ENCODE results near the gene P4HB.

Gene P4HB

GRCh38 chr17:81868674-81869220 is 8.4 kb upstream of the P4HB start:
- DNase-seq (ENCODE audit: low read depth in 2 of 2), result no peak

GRCh38 chr17:81867991-81868673 is 7.8 kb upstream of the P4HB start:
- DNase-seq (ENCODE audit: low read depth in 2 of 2), result no peak

DNA sequence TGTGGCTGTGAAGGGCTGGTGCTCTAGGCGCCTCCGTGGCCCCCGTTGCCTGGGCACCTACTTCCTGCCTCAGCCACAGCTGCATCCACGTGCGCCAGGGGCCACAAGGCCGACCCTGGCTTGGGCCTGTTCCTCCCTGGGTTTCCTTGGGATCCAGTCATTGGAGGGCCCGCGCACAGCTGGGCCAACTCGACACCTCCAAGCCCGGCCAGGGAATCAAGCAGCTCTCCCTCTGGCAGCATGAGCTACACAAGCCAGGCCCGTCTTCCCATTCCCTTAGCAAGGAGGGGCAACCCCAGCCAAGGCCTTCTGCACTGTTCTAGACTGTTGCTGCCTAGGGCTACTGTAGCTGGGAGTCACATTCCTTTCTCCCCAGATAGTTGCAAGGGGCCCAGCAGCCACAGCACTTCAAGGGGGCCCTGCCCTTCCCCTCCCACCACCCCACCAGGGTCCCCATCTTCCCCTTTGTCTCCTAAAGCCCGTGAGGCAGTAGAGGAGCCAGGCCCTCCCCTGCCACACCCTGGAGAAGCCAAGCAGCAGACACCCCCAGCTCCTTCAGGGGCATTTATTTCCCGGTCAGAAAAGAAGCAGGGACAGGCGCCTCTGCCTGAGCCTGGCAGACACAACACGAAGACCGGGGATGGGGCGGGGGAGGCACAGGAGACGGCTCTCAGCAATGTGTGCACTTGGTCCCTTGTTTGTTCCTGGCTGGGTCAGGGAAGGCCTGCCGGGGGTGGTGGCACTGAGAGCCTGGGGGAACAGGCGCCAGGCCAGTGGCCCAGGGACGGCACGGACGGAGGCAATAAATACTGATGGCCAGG is 7.0 kb upstream of the P4HB start:
- DNase-seq (ENCODE audit: low read depth in 2 of 2), result no peak

- DNase-seq (ENCODE audit: low read depth in 2 of 2), result no peak
These were observed 6.3 kb upstream of the P4HB start for GRCh38 chr17:81866440-81867169.

DNA sequence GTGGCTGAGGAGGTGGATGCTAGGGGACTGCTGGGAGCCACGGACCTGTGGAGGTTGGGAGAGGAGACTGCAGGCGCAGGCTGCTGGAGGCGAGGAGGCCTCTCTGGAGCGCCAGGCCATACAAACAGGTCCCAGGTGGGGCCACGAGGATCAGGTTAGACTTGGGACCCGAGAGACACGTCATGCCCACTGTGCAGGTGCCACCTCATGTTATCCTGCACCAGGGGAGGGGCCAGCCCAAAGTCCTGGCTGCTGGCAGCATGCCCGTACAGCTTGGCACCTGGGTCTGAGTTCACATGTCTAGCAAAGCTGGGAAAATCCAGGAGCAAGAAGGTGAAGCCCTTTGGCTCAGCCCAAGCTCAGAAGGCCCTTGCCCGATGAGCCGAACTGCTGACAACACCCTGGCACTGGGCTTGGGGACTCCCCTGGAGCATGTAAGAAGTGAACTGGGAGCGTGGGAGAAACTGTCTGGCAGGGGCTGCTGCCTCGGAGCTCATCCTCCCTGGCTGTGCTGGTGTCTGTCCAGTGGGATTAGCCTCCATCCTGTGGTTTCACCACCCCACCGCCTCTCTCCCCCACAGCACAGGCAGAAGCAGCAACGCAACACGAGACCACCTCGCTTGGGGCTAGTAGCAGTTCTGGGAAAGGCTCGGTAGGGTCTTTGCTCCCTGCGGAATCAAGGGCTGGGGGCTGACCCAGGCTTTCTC is 5.6 kb upstream of the P4HB start:
- DNase-seq (ENCODE audit: low read depth in 2 of 2), result no peak

GRCh38 chr17:81865358-81865732 is 5.0 kb upstream of the P4HB start:
- no peak for DNase-seq (ENCODE audit: low read depth in 2 of 2)

- DNase-seq (ENCODE audit: low read depth in 2 of 2), result no peak
These were observed 3.8 kb upstream of the P4HB start for GRCh38 chr17:81863833-81864768.

DNA sequence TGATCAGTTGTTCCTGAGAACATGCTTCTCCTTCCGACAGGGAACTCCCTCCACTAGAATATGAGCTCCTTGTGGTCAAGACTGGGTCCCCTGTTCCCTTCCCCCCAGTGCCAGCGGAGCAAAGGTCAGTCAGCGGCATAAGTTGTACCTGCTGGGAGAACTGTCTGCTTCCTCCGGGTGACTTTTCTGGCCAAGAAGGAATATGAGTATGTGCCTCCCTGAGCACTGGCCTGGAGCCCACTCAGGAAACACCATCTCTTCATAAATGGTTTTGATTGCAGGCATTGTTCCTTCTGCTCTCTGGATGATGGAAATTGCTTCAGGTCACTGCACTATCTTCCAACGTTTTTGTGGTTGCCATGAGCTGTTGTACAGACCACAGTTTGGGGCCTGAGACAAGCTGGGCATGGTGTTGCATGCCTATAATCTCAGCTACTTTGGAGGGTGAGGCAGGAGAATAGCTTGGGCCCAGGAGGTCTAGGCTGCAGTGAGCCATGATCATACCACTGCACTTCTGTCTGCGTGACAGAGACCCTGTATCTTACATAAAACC is 2.9 kb upstream of the P4HB start:
- no peak for DNase-seq (ENCODE audit: low read depth in 2 of 2)

DNA sequence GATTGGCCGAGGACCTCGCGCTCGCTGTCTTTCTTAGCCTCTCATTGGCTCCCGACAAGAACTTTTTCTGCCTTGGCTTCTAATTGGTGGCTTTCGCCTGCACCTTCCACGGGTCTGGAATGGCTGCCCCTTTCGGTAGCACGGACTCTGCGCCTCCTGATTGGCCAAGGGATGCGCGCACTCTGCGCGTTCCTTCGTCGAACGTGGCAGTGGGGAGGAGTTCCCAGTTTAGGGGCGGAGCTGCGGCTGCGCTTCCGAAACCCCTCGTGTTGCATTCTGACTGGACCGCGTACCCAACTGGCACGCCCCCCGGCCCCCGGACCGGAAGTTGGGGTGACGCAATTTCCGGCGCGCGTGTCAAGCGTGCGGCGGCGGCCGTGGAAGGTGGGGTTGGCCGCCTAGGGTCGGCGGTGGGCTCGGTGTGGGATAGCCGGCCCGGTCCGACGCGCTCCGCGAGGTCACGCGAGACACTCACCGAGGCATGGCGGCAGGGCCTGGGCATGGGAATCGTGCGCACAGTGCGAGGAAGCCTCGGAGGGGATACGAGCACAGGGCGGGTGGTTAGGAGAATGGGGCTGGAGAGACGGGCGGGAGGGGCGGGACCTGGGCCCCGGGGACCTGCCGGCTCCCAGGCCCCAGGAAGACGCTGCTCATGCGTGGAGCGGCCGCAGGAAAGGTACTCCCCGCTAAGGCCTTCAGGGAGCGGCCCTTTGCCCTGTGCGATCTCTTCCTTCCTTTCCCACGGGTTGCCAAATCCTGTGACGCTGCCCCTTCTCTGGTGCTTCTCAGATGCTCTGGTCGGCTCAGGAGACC is 627 bp upstream of the P4HB start:
- DNase-seq (ENCODE audit: low read depth in 2 of 2), result peak; percentile 98 to 99

DNA sequence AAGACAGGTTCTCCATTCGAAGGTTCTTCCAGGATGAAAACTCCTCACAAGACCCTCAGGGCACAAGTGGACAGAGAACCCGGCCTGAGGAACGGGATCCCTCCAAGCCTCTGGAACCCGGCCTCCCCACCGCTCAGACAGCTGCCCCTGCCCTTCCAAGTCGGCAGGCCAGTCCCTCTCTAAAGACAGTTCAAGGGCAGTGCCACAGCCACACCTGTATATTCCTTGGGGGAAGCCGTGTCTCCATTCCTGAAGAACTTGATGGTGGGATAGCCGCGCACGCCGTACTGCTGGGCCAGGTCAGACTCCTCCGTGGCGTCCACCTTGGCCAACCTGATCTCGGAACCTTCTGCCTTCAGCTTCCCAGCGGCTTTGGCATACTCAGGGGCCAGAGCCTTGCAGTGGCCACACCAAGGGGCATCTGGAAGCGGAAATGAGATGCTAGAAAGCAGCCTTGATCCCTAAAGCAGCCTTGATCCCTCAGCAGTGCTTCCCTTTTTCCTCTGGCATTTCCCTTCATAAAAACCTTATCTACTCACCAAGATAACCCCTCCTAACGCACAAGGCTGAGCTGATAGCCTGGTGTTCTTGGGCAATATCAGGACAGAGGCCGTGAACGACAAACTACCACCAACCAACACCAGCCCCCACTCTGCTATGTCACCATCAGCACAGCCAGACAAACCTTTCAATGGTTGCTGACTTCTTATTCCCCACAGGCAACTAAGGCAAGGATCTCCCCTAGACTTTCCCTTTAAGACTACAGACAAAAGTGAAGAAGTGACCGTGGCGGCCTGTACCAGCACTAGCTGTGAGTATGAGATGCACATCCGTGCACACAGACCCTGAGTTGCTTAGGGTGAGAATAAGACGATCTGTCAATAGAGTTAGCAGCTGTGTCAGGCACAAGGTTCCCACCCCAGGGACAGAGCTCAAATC is 1.1 kb downstream of the P4HB start:
- no peak for DNase-seq (ENCODE audit: low read depth in 2 of 2)

DNA sequence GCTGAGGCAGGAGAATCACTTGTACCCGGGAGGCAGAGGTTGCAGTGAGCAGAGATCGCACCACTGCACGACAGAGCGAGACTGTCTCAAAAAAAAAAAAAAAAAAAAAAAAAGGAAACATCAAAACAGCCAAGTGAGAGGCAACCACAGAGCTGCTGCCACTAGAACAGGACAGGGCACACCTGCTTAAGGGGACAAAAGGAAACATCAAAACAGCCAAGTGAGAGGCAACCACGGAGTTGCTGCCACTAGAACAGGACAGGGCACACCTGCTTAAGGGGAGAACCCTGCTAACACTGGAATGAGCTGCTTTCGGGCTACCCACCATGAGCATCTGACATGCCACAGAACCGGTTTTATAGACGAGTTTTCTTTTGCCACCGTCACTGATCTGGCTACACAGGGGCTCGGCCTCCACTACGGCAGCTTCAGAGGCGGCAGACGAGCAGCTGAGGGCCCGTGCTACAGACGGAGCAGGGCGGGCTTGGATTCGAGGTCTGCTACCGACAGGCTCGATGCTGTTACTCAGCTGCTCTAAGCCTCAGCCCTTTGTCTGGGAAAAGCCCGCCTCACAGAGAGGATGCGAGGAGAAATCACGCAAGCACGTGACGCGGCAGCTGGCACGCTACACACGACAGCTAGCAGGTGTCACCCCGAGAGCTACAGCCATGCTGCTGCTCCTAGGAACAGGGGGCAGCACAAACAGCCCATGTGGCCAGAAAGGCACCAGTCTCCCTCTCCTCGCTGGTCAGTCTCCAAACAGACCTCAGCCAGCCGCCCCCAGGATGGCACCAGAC is 2.0 kb downstream of the P4HB start:
- DNase-seq (ENCODE audit: low read depth in 2 of 2), result no peak

GRCh38 chr17:81854974-81855774 is 5.2 kb downstream of the P4HB start:
- DNase-seq (ENCODE audit: low read depth in 2 of 2), result no peak

- DNase-seq (ENCODE audit: low read depth in 2 of 2), result no peak
These were observed 8.1 kb downstream of the P4HB start for GRCh38 chr17:81852237-81852636.

DNA sequence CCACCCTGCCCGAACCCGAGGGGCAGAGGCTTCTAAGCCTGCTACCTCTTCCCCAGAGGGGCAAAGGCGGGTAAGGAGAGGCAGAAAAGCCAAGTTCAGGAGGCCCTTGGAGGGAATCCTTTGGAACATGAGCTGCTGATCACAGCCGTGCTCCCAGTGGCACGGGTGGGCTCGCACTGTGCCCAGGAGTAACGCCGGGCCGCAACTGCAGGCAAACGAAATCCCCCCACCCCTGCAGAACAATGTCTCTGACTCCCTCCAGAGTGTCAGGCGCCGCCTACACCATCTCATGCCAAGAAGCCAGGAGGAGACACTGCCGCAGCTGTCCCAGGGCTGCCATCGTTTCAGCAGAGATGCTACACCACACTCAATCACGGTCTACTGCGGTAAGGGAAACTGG is 8.9 kb downstream of the P4HB start:
- DNase-seq (ENCODE audit: low read depth in 2 of 2), result no peak

GRCh38 chr17:81849457-81849856 is 10.9 kb downstream of the P4HB start:
- DNase-seq (ENCODE audit: low read depth in 2 of 2), result no peak
